ENCODE data around the gene MRTO4. TPM values are rescaled to one million over a fixed set of nuclear protein-coding genes. Genes with fewer than 3 reads are reported as not detected.

The MRTO4 gene
- total RNA-seq, 1 donor from 2014 or later = 41.0 TPM

DNA sequence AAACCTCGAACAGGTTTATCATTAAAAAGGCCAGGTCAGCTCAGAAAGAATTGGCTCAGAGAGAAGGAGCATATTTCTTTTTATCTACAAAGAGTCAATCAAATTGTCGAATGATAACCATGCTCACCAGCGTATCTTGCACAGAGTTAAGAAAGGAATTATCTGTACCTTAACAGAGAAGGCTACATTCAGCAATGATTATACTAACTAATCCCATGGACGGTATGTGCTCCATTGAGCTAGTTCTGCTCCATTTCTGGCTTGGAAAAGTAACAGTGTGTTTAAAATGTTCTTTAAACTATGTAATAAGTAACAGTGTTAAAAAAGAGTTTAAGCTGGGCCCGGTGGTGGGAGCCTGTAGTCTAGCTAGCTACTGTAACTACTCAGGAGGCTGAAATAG lies 45.8 kb upstream of the MRTO4 start:
- Mint-ChIP-seq H3K4me1 (ENCODE audit: low read depth, unreplicated experiment) (peaks cover 36% of the 10 kb centered on the region), H3K27me3 (ENCODE audit: low read depth, unreplicated experiment) (no peaks in the 10 kb centered on the region), H3K4me3 (ENCODE audit: unreplicated experiment) (no peak overlapping the region), H3K36me3 (ENCODE audit: low read depth, unreplicated experiment) (peaks cover 1% of the 10 kb centered on the region), H3K27ac (ENCODE audit: unreplicated experiment) (no peak overlapping the region), H3K9me3 (ENCODE audit: unreplicated experiment) (no peaks in the 10 kb centered on the region)
- Histone ChIP-seq H3K27ac (ENCODE audit: low read depth, low read length) (no peak overlapping the region), H2AFZ (ENCODE audit: low read depth, low read length) (no peak overlapping the region), H4K20me1 (ENCODE audit: insufficient read depth, low read length) (peaks cover 85% of the 10 kb centered on the region), H3K36me3 (ENCODE audit: insufficient read depth, low read length) (peaks cover 4% of the 10 kb centered on the region), H3K79me2 (ENCODE audit: insufficient read depth, low read length) (peaks cover 100% of the 10 kb centered on the region), H3K9ac (ENCODE audit: low read length) (no peak overlapping the region), H3K4me2 (ENCODE audit: low read length) (no peak overlapping the region), H3K4me3 (ENCODE audit: insufficient read depth, low read depth, low read length) (no peak overlapping the region), H3K27me3 (ENCODE audit: insufficient read depth, low read length) (no peaks in the 10 kb centered on the region), H3K9me3 (ENCODE audit: insufficient read depth, low read depth, low read length) (no peaks in the 10 kb centered on the region), H3K4me1 (ENCODE audit: insufficient read depth, low read length) (peaks cover 19% of the 10 kb centered on the region)
- no peak for DNase-seq (ENCODE audit: low read depth)
- no peak for FAIRE-seq
- TF ChIP-seq, protein P1, sequence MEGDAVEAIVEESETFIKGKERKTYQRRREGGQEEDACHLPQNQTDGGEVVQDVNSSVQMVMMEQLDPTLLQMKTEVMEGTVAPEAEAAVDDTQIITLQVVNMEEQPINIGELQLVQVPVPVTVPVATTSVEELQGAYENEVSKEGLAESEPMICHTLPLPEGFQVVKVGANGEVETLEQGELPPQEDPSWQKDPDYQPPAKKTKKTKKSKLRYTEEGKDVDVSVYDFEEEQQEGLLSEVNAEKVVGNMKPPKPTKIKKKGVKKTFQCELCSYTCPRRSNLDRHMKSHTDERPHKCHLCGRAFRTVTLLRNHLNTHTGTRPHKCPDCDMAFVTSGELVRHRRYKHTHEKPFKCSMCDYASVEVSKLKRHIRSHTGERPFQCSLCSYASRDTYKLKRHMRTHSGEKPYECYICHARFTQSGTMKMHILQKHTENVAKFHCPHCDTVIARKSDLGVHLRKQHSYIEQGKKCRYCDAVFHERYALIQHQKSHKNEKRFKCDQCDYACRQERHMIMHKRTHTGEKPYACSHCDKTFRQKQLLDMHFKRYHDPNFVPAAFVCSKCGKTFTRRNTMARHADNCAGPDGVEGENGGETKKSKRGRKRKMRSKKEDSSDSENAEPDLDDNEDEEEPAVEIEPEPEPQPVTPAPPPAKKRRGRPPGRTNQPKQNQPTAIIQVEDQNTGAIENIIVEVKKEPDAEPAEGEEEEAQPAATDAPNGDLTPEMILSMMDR (IDR thresholded peaks at IDR 0.05; ENCODE audit: insufficient read depth, low read depth, low read length) = no peak
- no peak for TF ChIP-seq EZH2 (IDR thresholded peaks at IDR 0.05; ENCODE audit: insufficient read depth, low read length)

DNA sequence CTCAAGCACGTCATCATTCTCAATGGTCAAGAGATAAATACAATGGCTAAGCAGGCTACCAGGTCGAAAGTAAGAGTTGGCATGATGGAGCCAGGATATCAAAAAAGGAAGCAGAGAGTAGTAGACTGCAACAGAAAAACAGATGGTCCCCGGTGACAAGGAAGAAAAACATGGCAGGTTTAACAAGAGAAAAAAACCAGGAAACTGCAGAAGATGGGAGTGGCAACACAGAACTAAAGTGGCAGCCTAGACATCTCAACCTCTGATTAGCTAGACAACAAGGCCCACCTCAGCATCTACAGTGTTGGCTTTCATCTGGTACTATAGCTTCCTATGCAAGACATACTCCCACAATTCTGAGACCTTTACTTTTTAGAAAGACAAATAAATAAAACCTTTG lies 44.7 kb upstream of the MRTO4 start:
- H3K36me3 Mint-ChIP-seq (ENCODE audit: low read depth, unreplicated experiment) = peaks cover 1% of the 10 kb centered on the region

More for the DNA sequence above, 44.7 kb upstream of the MRTO4 start:
- Histone ChIP-seq H3K36me3 (ENCODE audit: insufficient read depth, low read length) (no peaks in the 10 kb centered on the region), H4K20me1 (ENCODE audit: insufficient read depth, low read length) (peaks cover 74% of the 10 kb centered on the region), H3K4me3 (ENCODE audit: insufficient read depth, low read depth, low read length) (no peak overlapping the region), H3K4me2 (ENCODE audit: low read length) (no peak overlapping the region), H3K27ac (ENCODE audit: low read depth, low read length) (no peak overlapping the region), H2AFZ (ENCODE audit: low read depth, low read length) (no peak overlapping the region), H3K9ac (ENCODE audit: low read length) (no peak overlapping the region), H3K4me1 (ENCODE audit: insufficient read depth, low read length) (peaks cover 25% of the 10 kb centered on the region), H3K9me3 (ENCODE audit: insufficient read depth, low read depth, low read length) (no peaks in the 10 kb centered on the region), H3K79me2 (ENCODE audit: insufficient read depth, low read length) (peaks cover 100% of the 10 kb centered on the region), H3K27me3 (ENCODE audit: insufficient read depth, low read length) (no peaks in the 10 kb centered on the region)
- no peak for FAIRE-seq
- Mint-ChIP-seq H3K27me3 (ENCODE audit: low read depth, unreplicated experiment) (no peaks in the 10 kb centered on the region), H3K9me3 (ENCODE audit: unreplicated experiment) (no peaks in the 10 kb centered on the region), H3K4me3 (ENCODE audit: unreplicated experiment) (peak overlapping the region; percentile 58), H3K4me1 (ENCODE audit: low read depth, unreplicated experiment) (peaks cover 36% of the 10 kb centered on the region), H3K27ac (ENCODE audit: unreplicated experiment) (no peak overlapping the region)
- TF ChIP-seq EZH2 (IDR thresholded peaks at IDR 0.05; ENCODE audit: insufficient read depth, low read length) = no peak
- TF ChIP-seq, protein P1 (IDR thresholded peaks at IDR 0.05; ENCODE audit: insufficient read depth, low read depth, low read length) = no peak
- no peak for DNase-seq (ENCODE audit: low read depth)
